ENCODE data around the gene CIP2A. TPM values are rescaled to one million over a fixed set of nuclear protein-coding genes. Genes with fewer than 3 reads are reported as not detected.

The CIP2A gene
- polyA plus RNA-seq, 2 of the 4 experiments (the other 2 are of a cell fraction) = 30.7 to 31.8 TPM

- H3K4me2 ChIP-seq = no peak overlapping the region
- WGBS (ENCODE audit: missing lambda C conversion rate) = 74% methylated on average over 4 of the region's 4 CpGs
- DNase-seq (ENCODE audit: low read depth in 1 of 2, low spot score in 1 of 2) (no peak), ATAC-seq (no peak), FAIRE-seq (no peak)
- POLR2A ChIA-PET = no interaction called here
- no peaks in the 10 kb centered on the region for H3K4me1 ChIP-seq
- no peaks in the 10 kb centered on the region for H3K9me3 ChIP-seq
- H3K4me3 ChIP-seq = no peak overlapping the region
- CTCF ChIA-PET = no interaction called here
- H3K27ac ChIP-seq = no peak overlapping the region
- no peak for TF ChIP-seq NPAS2 (CRISPR knock-in tag; IDR thresholded peaks at IDR 0.05; ENCODE audit: borderline replicate concordance)
- no peak for TF ChIP-seq HMGXB4 (CRISPR knock-in tag; IDR thresholded peaks at IDR 0.05; ENCODE audit: borderline replicate concordance)
- no peak for TF ChIP-seq JUN (IDR thresholded peaks at IDR 0.05)
- TF ChIP-seq CHD4 (IDR thresholded peaks at IDR 0.05; ENCODE audit: borderline replicate concordance) = no peak
- TF ChIP-seq CBX8 (IDR thresholded peaks at IDR 0.05) = no peak
- no peak for TF ChIP-seq SREBF2 (IDR thresholded peaks at IDR 0.05)
- no peak for TF ChIP-seq POLR2AphosphoS2 (conservative IDR thresholded peaks at IDR 0.05; ENCODE audit: low read length)
- TF ChIP-seq HOXB13 (CRISPR knock-in tag; IDR thresholded peaks at IDR 0.05; ENCODE audit: low read depth) = no peak
- TF ChIP-seq RFX5 (IDR thresholded peaks at IDR 0.05) = no peak
- no peak for TF ChIP-seq NR3C1 (IDR thresholded peaks at IDR 0.05)
- TF ChIP-seq EP300 (IDR thresholded peaks at IDR 0.05) = no peak
- no peak for TF ChIP-seq CHD2 (IDR thresholded peaks at IDR 0.05; ENCODE audit: low read length, partially characterized antibody)
- no peak for TF ChIP-seq FOSL2 (IDR thresholded peaks at IDR 0.05)
- no peak for TF ChIP-seq FOSL2 (CRISPR knock-in tag; IDR thresholded peaks at IDR 0.05)
- no peak for TF ChIP-seq RAD21 (conservative IDR thresholded peaks at IDR 0.05 in 1 of 2, IDR thresholded peaks at IDR 0.05 in 1 of 2)
- no peak for TF ChIP-seq ZFP36 (IDR thresholded peaks at IDR 0.05; ENCODE audit: borderline replicate concordance, partially characterized antibody)
- TF ChIP-seq ZNF302 (CRISPR knock-in tag; IDR thresholded peaks at IDR 0.05) = no peak
- TF ChIP-seq, protein P1, sequence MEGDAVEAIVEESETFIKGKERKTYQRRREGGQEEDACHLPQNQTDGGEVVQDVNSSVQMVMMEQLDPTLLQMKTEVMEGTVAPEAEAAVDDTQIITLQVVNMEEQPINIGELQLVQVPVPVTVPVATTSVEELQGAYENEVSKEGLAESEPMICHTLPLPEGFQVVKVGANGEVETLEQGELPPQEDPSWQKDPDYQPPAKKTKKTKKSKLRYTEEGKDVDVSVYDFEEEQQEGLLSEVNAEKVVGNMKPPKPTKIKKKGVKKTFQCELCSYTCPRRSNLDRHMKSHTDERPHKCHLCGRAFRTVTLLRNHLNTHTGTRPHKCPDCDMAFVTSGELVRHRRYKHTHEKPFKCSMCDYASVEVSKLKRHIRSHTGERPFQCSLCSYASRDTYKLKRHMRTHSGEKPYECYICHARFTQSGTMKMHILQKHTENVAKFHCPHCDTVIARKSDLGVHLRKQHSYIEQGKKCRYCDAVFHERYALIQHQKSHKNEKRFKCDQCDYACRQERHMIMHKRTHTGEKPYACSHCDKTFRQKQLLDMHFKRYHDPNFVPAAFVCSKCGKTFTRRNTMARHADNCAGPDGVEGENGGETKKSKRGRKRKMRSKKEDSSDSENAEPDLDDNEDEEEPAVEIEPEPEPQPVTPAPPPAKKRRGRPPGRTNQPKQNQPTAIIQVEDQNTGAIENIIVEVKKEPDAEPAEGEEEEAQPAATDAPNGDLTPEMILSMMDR (IDR thresholded peaks at IDR 0.05) = no peak
- TF ChIP-seq MAX (IDR thresholded peaks at IDR 0.05) = no peak
Measured at GRCh38 chr3:108605491-108605890, 16.3 kb upstream of the CIP2A start.

DNA sequence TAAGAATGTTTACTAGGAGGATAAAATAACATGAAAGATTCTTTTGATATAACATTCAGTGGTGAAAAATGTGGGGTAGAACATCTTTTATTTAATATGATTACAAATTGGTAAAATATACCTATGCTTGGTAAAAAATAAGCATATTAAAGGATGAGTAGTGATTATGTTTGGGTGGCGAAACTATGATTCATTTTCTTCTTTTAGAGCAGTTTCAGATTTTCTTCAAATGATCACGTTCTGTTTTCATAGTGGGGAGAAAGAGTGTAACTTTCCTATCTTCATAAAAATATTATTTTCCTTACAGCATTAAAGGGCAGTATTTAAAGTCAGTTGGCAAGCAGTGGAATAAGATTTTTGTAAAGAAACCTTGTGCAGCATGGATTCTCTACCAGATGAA lies 15.8 kb upstream of the CIP2A start:
- Histone ChIP-seq H3K27ac (no peak overlapping the region), H3K4me1 (no peaks in the 10 kb centered on the region), H3K4me3 (no peak overlapping the region), H3K9me3 (no peaks in the 10 kb centered on the region), H3K4me2 (no peak overlapping the region)
- TF ChIP-seq BCL3 (IDR thresholded peaks at IDR 0.05) = no peak
- CTCF ChIA-PET = no interaction called here
- FAIRE-seq (no peak), DNase-seq (ENCODE audit: low read depth in 1 of 2, low spot score in 1 of 2) (no peak), ATAC-seq (no peak)
- WGBS (ENCODE audit: missing lambda C conversion rate) = 85% methylated on average over 2 of the region's 2 CpGs
- POLR2A ChIA-PET = no interaction called here

- ChIA-PET POLR2A (no interaction called here), CTCF (interaction anchor here (2.6 kb wide), 1 partner anchor 311 kb away, joined by 7 read pairs; no protein-coding TSS in a partner anchor)
- ATAC-seq = no peak
- DNase-seq (ENCODE audit: low read depth in 1 of 2, low spot score in 1 of 2) = no peak
- FAIRE-seq = no peak
- H3K4me3 ChIP-seq = no peak overlapping the region
- no peaks in the 10 kb centered on the region for H3K4me1 ChIP-seq
- H3K9me3 ChIP-seq = no peaks in the 10 kb centered on the region
- H3K27ac ChIP-seq = no peak overlapping the region
- H3K4me2 ChIP-seq = no peak overlapping the region
- no peak for TF ChIP-seq KDM5A (IDR thresholded peaks at IDR 0.05)
- no peak for TF ChIP-seq NPAS2 (CRISPR knock-in tag; IDR thresholded peaks at IDR 0.05; ENCODE audit: borderline replicate concordance)
- no peak for TF ChIP-seq ZSCAN20 (CRISPR knock-in tag; IDR thresholded peaks at IDR 0.05)
- no peak for TF ChIP-seq RCOR1 (IDR thresholded peaks at IDR 0.05; ENCODE audit: low read depth, low read length)
- TF ChIP-seq HMGXB4 (CRISPR knock-in tag; IDR thresholded peaks at IDR 0.05; ENCODE audit: borderline replicate concordance) = no peak
- TF ChIP-seq TP53 (CRISPR knock-in tag; IDR thresholded peaks at IDR 0.05) = no peak
- no peak for TF ChIP-seq RNF2 (IDR thresholded peaks at IDR 0.05; ENCODE audit: borderline replicate concordance, low read depth)
- no peak for TF ChIP-seq FOSB (CRISPR knock-in tag; IDR thresholded peaks at IDR 0.05)
- TF ChIP-seq HDAC2 (IDR thresholded peaks at IDR 0.05) = no peak
- no peak for TF ChIP-seq JUNB (IDR thresholded peaks at IDR 0.05)
- TF ChIP-seq NR3C1 (IDR thresholded peaks at IDR 0.05) = no peak
Measured at GRCh38 chr3:108603691-108604090, 14.5 kb upstream of the CIP2A start.

Data from A549 (cell line).